Caco-2 (cell line): ENCODE results near the gene PAK1. TPM values are rescaled to one million over a fixed set of nuclear protein-coding genes. Genes with fewer than 3 reads are reported as not detected.

Experiments
- BruUV-seq: library from RNA; stranded (reverse); fragments of 400-500 nt; replicated peaks from 2 replicates; lab custom pipeline; 2021; lab: Mats Ljungman, UMichigan
- CTCF ChIA-PET: fragments of 300-600 bp; sonication (Branson Sonifier 250); formaldehyde crosslinking; loops from one replicate; lab custom pipeline; 2022; ENCODE audit warnings: antibody characterized with exemption; lab: Charles Lee
- POLR2A ChIA-PET: fragments of 300-600 bp; sonication (Branson Sonifier 250); formaldehyde crosslinking; loops from one replicate; lab custom pipeline; 2022; ENCODE audit warnings: antibody characterized with exemption; lab: Charles Lee
- DNase-seq, 2 experiments: peaks; one replicate each; pipeline versions ENCODE4 v3.0.0 to v3.0.0-alpha.2; 2020 to 2022
- H3K27me3 ChIP-seq: replicated peaks from 2 replicates; pipeline ENCODE4 v1.6.0; 2011; ENCODE audit warnings: low read length; ENCODE audit not compliant: control insufficient read depth, insufficient read depth
- H3K36me3 ChIP-seq: 2 replicates; pipeline ENCODE4 v1.5.1; 2011; ENCODE audit warnings: low read length; ENCODE audit not compliant: control insufficient read depth, insufficient read depth
- H3K4me1 ChIP-seq: fragments of 250-450 bp; sonication (Bioruptor Pico); 2 replicates; pipeline ENCODE4 v1.5.1; 2020; ENCODE audit warnings: mild to moderate bottlenecking
- H3K4me3 ChIP-seq: 2 replicates; pipeline ENCODE4 v1.5.1; 2011; ENCODE audit warnings: low read depth, mild to moderate bottlenecking, control low read depth, low read length
- H3K9me3 ChIP-seq: fragments of 250-450 bp; sonication (Bioruptor Pico); 2 replicates; pipeline ENCODE4 v1.5.1; 2020; ENCODE audit warnings: mild to moderate bottlenecking, moderate library complexity
- H3K27ac Mint-ChIP-seq: one replicate; pipeline ENCODE4 v1.8.0; 2022; ENCODE audit warnings: mixed read lengths; ENCODE audit not compliant: unreplicated experiment
- H3K27me3 Mint-ChIP-seq: one replicate; pipeline ENCODE4 v1.8.0; 2022; ENCODE audit warnings: mixed read lengths; ENCODE audit not compliant: insufficient read depth, unreplicated experiment
- H3K36me3 Mint-ChIP-seq: one replicate; pipeline ENCODE4 v1.8.0; 2022; ENCODE audit warnings: mild to moderate bottlenecking, mixed read lengths; ENCODE audit not compliant: insufficient read depth, unreplicated experiment
- H3K4me1 Mint-ChIP-seq: one replicate; pipeline ENCODE4 v1.8.0; 2022; ENCODE audit warnings: low read depth, mixed read lengths; ENCODE audit not compliant: unreplicated experiment
- H3K4me3 Mint-ChIP-seq: one replicate; pipeline ENCODE4 v1.8.0; 2022; ENCODE audit warnings: mild to moderate bottlenecking, moderate library complexity, mixed read lengths; ENCODE audit not compliant: unreplicated experiment
- H3K9me3 Mint-ChIP-seq: one replicate; pipeline ENCODE4 v1.8.0; 2022; ENCODE audit warnings: mixed read lengths; ENCODE audit not compliant: unreplicated experiment
- intact Hi-C: fragments of 100-400 bp; cut with micrococcal nuclease; formaldehyde crosslinking; loops from one replicate; pipeline ENCODE4 v1.10.0; 2022; ENCODE audit not compliant: unreplicated experiment
- total RNA-seq: library from RNA; stranded (reverse); gene quantifications from 2 replicates; pipeline ENCODE4 v1.2.3, GENCODE V29; 2022
- TF ChIP-seq, protein P1 (sequence below), 2 experiments: fragments of 200-600 bp in 1 of 2; IDR thresholded peaks; 1 replicate in 1 of 2; 2 replicates in 1 of 2; pipeline versions ENCODE4 v1.5.1 to v1.8.0; 2011 to 2022; ENCODE audit warnings: antibody characterized with exemption in 1 of 2, control low read depth in 1 of 2, inconsistent platforms in 1 of 2, low read depth in 1 of 2, low read length in 1 of 2, mild to moderate bottlenecking in 1 of 2, moderate library complexity in 1 of 2; ENCODE audit not compliant: insufficient read depth in 1 of 2, severe bottlenecking in 1 of 2, unreplicated experiment in 1 of 2

Gene PAK1
- total RNA-seq, 1 experiment from 2014 or later: 81.1 TPM

DNA sequence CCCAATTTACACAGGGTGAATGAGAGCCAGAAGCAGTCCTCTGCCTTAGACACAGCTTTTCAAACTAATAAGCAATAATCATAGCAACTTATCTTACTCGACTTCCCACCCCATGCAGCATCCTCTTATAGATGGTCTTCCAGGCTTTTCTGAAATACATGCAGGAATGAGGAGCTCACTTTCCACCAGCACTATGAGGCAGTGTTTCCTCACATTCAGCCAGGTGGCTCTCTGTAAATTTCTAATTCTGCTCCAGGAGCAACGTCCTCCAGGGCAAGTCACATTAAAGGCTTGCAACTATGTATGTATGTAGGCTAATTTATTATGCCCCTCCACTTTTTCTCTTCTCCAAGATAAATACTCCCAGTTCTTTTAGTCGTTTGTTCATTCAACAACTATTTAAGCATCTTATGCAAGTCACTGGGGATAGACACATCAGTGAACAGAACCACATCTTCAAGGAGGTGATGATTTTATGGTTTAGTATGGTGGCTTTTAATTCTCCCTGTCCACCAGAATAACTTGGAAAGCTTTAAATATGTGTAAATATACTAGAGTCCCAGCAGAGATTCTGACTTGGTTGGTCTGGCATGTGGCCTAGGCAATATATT is 59.9 kb downstream of the PAK1 start:
- Mint-ChIP-seq H3K9me3 (no peaks in the 10 kb centered on the region), H3K36me3 (no peaks in the 10 kb centered on the region), H3K27me3 (no peaks in the 10 kb centered on the region), H3K27ac (no peak overlapping the region), H3K4me1 (peaks cover 8% of the 10 kb centered on the region), H3K4me3 (no peak overlapping the region)
- intact Hi-C loops: loop anchor here (1.0 to 10.0 kb wide), 3 partner anchors 134 to 219 kb away; no protein-coding TSS in a partner anchor
- H3K4me3 ChIP-seq: no peak overlapping the region
- TF ChIP-seq, protein P1, sequence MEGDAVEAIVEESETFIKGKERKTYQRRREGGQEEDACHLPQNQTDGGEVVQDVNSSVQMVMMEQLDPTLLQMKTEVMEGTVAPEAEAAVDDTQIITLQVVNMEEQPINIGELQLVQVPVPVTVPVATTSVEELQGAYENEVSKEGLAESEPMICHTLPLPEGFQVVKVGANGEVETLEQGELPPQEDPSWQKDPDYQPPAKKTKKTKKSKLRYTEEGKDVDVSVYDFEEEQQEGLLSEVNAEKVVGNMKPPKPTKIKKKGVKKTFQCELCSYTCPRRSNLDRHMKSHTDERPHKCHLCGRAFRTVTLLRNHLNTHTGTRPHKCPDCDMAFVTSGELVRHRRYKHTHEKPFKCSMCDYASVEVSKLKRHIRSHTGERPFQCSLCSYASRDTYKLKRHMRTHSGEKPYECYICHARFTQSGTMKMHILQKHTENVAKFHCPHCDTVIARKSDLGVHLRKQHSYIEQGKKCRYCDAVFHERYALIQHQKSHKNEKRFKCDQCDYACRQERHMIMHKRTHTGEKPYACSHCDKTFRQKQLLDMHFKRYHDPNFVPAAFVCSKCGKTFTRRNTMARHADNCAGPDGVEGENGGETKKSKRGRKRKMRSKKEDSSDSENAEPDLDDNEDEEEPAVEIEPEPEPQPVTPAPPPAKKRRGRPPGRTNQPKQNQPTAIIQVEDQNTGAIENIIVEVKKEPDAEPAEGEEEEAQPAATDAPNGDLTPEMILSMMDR (IDR thresholded peaks at IDR 0.05; ENCODE audit: insufficient read depth in 1 of 2, low read depth in 1 of 2, low read length in 1 of 2, severe bottlenecking in 1 of 2, unreplicated experiment in 1 of 2): peak in 1 of 2 experiments; percentile 48
- no TSS peak for BruUV-seq
- peaks cover 9% of the 10 kb centered on the region for H3K4me1 ChIP-seq
- ChIA-PET CTCF (interaction anchor here (0.5 to 1.5 kb wide), 7 partner anchors 58 to 218 kb away, joined by 3 to 10 read pairs (median 4); no protein-coding TSS in a partner anchor), POLR2A (no interaction called here)
- no peaks in the 10 kb centered on the region for H3K36me3 ChIP-seq
- H3K27me3 ChIP-seq: no peaks in the 10 kb centered on the region
- DNase-seq: peak in 1 of 2 experiments; percentile 35
- no peaks in the 10 kb centered on the region for H3K9me3 ChIP-seq

DNA sequence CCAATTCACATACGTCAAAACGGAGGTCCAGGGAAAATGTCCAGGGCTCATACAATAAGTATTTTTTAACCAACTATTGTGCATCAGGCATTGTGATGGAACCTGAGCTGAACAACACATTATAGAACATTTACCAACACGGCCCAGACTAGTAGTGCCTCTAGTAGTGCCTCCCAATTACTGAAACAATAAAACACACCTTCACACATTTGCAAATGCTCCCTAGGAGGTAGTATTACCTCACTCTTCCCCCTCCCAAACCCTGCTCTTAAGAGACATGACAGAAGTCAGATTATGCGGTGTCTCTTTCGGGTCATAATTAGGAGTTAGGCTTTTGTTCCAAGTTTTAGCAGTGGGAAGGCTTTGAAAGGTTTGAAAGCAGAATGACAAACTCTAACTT is 61.1 kb downstream of the PAK1 start:
- CTCF ChIA-PET: no interaction called here
- no peak overlapping the region for H3K27ac Mint-ChIP-seq
- H3K36me3 Mint-ChIP-seq: no peaks in the 10 kb centered on the region
- no peak overlapping the region for H3K4me3 Mint-ChIP-seq
- POLR2A ChIA-PET: no interaction called here
- no peaks in the 10 kb centered on the region for H3K27me3 Mint-ChIP-seq
- Histone ChIP-seq H3K27me3 (no peaks in the 10 kb centered on the region), H3K4me3 (no peak overlapping the region), H3K36me3 (no peaks in the 10 kb centered on the region), H3K9me3 (no peaks in the 10 kb centered on the region), H3K4me1 (no peaks in the 10 kb centered on the region)
- no peak for DNase-seq
- TF ChIP-seq, protein P1 (IDR thresholded peaks at IDR 0.05; ENCODE audit: insufficient read depth in 1 of 2, low read depth in 1 of 2, low read length in 1 of 2, severe bottlenecking in 1 of 2, unreplicated experiment in 1 of 2): no peak
- no peaks in the 10 kb centered on the region for H3K9me3 Mint-ChIP-seq
- intact Hi-C loops: loop anchor here (10.0 kb wide), 1 partner anchor 218 kb away; no protein-coding TSS in a partner anchor
- no TSS peak for BruUV-seq
- peaks cover 2% of the 10 kb centered on the region for H3K4me1 Mint-ChIP-seq

DNA sequence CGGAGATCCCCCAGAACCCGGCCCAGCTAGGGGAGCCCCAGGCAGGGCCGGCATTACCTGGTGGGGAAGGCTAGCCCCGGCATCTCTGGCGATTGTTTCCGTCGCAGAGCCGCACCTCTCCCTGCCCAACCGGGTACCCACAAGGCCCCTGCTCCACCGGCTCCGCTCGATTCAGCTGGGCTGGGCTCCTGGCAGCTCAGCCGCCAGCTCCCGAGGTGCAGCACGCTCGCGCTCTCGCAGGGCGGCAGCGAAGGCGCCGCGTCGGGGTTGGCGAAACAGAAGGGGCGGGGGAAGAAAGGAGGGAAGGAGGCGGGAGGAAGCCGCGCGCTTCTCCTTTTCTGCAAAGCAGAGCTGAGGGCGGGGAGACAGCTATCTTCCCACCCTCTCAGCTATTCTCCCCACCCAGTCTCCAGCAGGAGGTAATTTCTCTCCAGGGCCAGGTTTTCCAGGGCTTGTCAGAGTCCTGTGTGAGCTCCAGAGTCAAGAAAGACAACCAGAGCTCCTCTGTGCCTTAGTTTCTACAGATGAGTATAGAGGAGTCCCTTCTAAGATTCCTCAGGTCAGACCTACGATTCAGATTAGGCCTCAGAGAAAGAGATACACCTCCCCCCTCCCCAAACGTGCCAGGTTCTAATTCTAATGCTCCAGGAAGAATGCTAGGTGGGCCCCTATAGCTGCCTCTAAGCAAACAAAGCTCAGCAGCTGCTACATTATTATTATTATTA is 62.0 kb downstream of the PAK1 start:
- peaks cover 6% of the 10 kb centered on the region for H3K4me1 Mint-ChIP-seq
- no peaks in the 10 kb centered on the region for H3K27me3 Mint-ChIP-seq
- H3K36me3 Mint-ChIP-seq: no peaks in the 10 kb centered on the region
- Histone ChIP-seq H3K4me1 (no peaks in the 10 kb centered on the region), H3K9me3 (no peaks in the 10 kb centered on the region), H3K36me3 (no peaks in the 10 kb centered on the region), H3K4me3 (no peak overlapping the region), H3K27me3 (no peaks in the 10 kb centered on the region)
- intact Hi-C loops: loop anchor here (10.0 kb wide), 1 partner anchor 217 kb away; no protein-coding TSS in a partner anchor
- H3K4me3 Mint-ChIP-seq: no peak overlapping the region
- no peaks in the 10 kb centered on the region for H3K9me3 Mint-ChIP-seq
- ChIA-PET POLR2A (no interaction called here), CTCF (interaction anchor here (0.5 kb wide), 1 partner anchor 157 kb away, joined by 3 read pairs; no protein-coding TSS in a partner anchor)
- DNase-seq: no peak
- BruUV-seq: no TSS peak
- H3K27ac Mint-ChIP-seq: no peak overlapping the region
- TF ChIP-seq, protein P1 (IDR thresholded peaks at IDR 0.05; ENCODE audit: insufficient read depth in 1 of 2, low read depth in 1 of 2, low read length in 1 of 2, severe bottlenecking in 1 of 2, unreplicated experiment in 1 of 2): no peak
